Glutamatergic neuron (in vitro differentiated cells): ENCODE data around the gene SASS6. TPM values are rescaled to one million over a fixed set of nuclear protein-coding genes. Genes with fewer than 3 reads are reported as not detected.

Source experiments
- DNase-seq: peaks from one replicate; pipeline ENCODE4 v3.0.0; 2022
- H3K27ac Mint-ChIP-seq: one replicate; pipeline ENCODE4 v1.8.0; 2020; ENCODE audit warnings: mild to moderate bottlenecking, mixed read lengths, inconsistent platforms; ENCODE audit not compliant: unreplicated experiment
- H3K27me3 Mint-ChIP-seq: one replicate; pipeline ENCODE4 v1.8.0; 2020; ENCODE audit warnings: mild to moderate bottlenecking, moderate library complexity, mixed read lengths, inconsistent platforms; ENCODE audit not compliant: unreplicated experiment
- H3K36me3 Mint-ChIP-seq: one replicate; pipeline ENCODE4 v1.8.0; 2020; ENCODE audit warnings: mild to moderate bottlenecking, mixed read lengths, inconsistent platforms; ENCODE audit not compliant: unreplicated experiment
- H3K4me1 Mint-ChIP-seq: one replicate; pipeline ENCODE4 v1.8.0; 2020; ENCODE audit warnings: mild to moderate bottlenecking, low read depth, mixed read lengths, inconsistent platforms; ENCODE audit not compliant: unreplicated experiment
- H3K4me3 Mint-ChIP-seq: one replicate; pipeline ENCODE4 v1.8.0; 2020; ENCODE audit warnings: mild to moderate bottlenecking, mixed read lengths, inconsistent platforms; ENCODE audit not compliant: unreplicated experiment
- H3K9me3 Mint-ChIP-seq: one replicate; pipeline ENCODE4 v1.8.0; 2020; ENCODE audit warnings: mild to moderate bottlenecking, moderate library complexity, mixed read lengths, inconsistent platforms; ENCODE audit not compliant: unreplicated experiment
- CTCF ChIP-seq: fragments of 200-600 bp; sonication (generic); IDR thresholded peaks from one replicate; pipeline ENCODE4 v1.5.0; 2021; ENCODE audit not compliant: partially characterized antibody, unreplicated experiment
- total RNA-seq: library from RNA; stranded (reverse); fragmentation: NEBNext Ultra II Directional; extraction: Animal tissue kit (Norgen Biotek cat#: 25700); gene quantifications from one replicate; pipeline ENCODE4 v1.2.1, GENCODE V29; 2021; ENCODE audit not compliant: unreplicated experiment

Gene SASS6
- total RNA-seq, 1 donor from 2014 or later, result 4.0 TPM

GRCh38 chr1:100073531-100073930, 59.2 kb downstream of the SASS6 start:
- Mint-ChIP-seq H3K9me3 (no peaks in the 10 kb centered on the region), H3K4me3 (no peak overlapping the region), H3K4me1 (no peaks in the 10 kb centered on the region), H3K36me3 (peaks cover 9% of the 10 kb centered on the region), H3K27me3 (peaks cover 2% of the 10 kb centered on the region), H3K27ac (no peak overlapping the region)
- DNase-seq, result no peak
- TF ChIP-seq CTCF, result no peak

- Mint-ChIP-seq H3K27ac (no peak overlapping the region), H3K27me3 (peaks cover 2% of the 10 kb centered on the region), H3K36me3 (peaks cover 9% of the 10 kb centered on the region), H3K4me1 (no peaks in the 10 kb centered on the region), H3K9me3 (no peaks in the 10 kb centered on the region), H3K4me3 (no peak overlapping the region)
- no peak for TF ChIP-seq CTCF
- DNase-seq, result no peak
Observed at GRCh38 chr1:100070201-100070939, 62.4 kb downstream of the SASS6 start.

DNA sequence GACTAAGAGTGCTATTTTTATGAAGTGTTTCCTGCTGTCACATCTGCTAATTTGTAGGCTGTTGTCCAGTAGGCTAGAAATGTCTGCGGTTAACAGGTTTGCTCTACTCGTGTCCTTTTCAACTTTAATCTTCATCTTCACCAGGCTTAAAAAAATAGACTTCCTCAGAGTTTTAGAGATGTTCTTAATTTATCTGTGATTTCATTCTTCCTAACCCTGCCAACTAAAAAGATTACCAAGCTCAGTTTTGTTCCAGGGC, 66.8 kb downstream of the SASS6 start:
- no peaks in the 10 kb centered on the region for H3K36me3 Mint-ChIP-seq
- TF ChIP-seq CTCF, result no peak
- no peaks in the 10 kb centered on the region for H3K27me3 Mint-ChIP-seq
- H3K27ac Mint-ChIP-seq, result no peak overlapping the region
- H3K4me1 Mint-ChIP-seq, result no peaks in the 10 kb centered on the region
- no peak for DNase-seq
- H3K4me3 Mint-ChIP-seq, result no peak overlapping the region
- H3K9me3 Mint-ChIP-seq, result peaks cover 1% of the 10 kb centered on the region

- Mint-ChIP-seq H3K27ac (no peak overlapping the region), H3K27me3 (no peaks in the 10 kb centered on the region), H3K9me3 (peaks cover 1% of the 10 kb centered on the region), H3K4me3 (no peak overlapping the region), H3K4me1 (no peaks in the 10 kb centered on the region), H3K36me3 (no peaks in the 10 kb centered on the region)
- no peak for DNase-seq
- TF ChIP-seq CTCF, result no peak
Observed at GRCh38 chr1:100065183-100065968, 67.4 kb downstream of the SASS6 start.

GRCh38 chr1:100061681-100062080, 71.0 kb downstream of the SASS6 start:
- Mint-ChIP-seq H3K27me3 (no peaks in the 10 kb centered on the region), H3K9me3 (peaks cover 1% of the 10 kb centered on the region), H3K4me3 (no peak overlapping the region), H3K36me3 (no peaks in the 10 kb centered on the region), H3K4me1 (no peaks in the 10 kb centered on the region), H3K27ac (no peak overlapping the region)
- no peak for DNase-seq
- no peak for TF ChIP-seq CTCF
